Measurements from ENCODE around the gene SYNE2. TPM values are rescaled to one million over a fixed set of nuclear protein-coding genes. Genes with fewer than 3 reads are reported as not detected.
A peak's percentile ranks its signal among the peaks of the same experiment; 100 is the strongest.

SYNE2 gene
- total and polyA plus RNA-seq, 2 donors from 2014 or later, result 65.9 to 461 TPM

- Histone ChIP-seq H3K4me3 (ENCODE audit: low read length in 3 of 3) (no peak overlapping the region), H3K27me3 (ENCODE audit: control insufficient read depth, insufficient read depth, low read length) (no peaks in the 10 kb centered on the region), H3K9me3 (ENCODE audit: control insufficient read depth in 2 of 3, insufficient read depth in 1 of 3, low read length in 3 of 3) (no peaks in the 10 kb centered on the region), H3K4me1 (ENCODE audit: control insufficient read depth in 2 of 3, insufficient read depth in 2 of 3, low read depth in 1 of 3, low read length in 3 of 3) (peaks cover 4 to 24% (median 21%) of the 10 kb centered on the region in 3 donors), H3K9ac (ENCODE audit: low read length in 3 of 3) (no peak overlapping the region), H3K36me3 (ENCODE audit: control insufficient read depth in 2 of 3, insufficient read depth in 3 of 3, low read length in 3 of 3) (peaks cover 0 to 10% (median 5%) of the 10 kb centered on the region in 3 donors), H3K27ac (ENCODE audit: low read depth in 2 of 2, low read length in 2 of 2) (no peak overlapping the region)
- intact Hi-C loops (cut with DNase I), result no loop called here
- FAIRE-seq (no peak), DNase-seq (peak in 2 of 5 donors; percentile 17 to 85)
- TF ChIP-seq CTCF (IDR thresholded peaks at IDR 0.05; ENCODE audit: borderline replicate concordance, extremely low read depth, insufficient read depth), result no peak
Measured at GRCh38 chr14:64200170-64200569, 347.4 kb downstream of the SYNE2 start.

DNA sequence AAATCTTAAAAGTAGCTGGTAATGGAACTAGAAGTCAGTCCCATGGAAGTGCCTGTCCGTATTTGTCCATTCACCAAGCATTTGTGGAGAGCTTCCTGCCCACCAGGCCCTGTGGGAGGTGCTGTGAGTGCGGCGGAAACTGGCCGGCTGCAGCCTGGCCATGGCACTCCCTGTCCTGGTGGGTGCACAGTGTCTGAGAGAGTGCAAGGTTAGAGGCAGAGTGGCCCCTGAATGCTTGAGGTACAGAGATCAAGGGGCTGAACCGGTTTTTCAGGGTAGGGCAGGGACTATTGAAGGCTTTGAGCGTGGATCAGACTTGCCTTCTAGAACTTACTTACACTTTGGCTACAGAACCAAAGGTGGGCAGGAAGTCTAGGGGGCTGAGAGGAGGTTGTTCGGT is 348.5 kb downstream of the SYNE2 start:
- no peak for TF ChIP-seq CTCF (IDR thresholded peaks at IDR 0.05; ENCODE audit: borderline replicate concordance, extremely low read depth, insufficient read depth)
- intact Hi-C loops (cut with DNase I), result no loop called here
- Histone ChIP-seq H3K9me3 (ENCODE audit: control insufficient read depth in 2 of 3, insufficient read depth in 1 of 3, low read length in 3 of 3) (no peaks in the 10 kb centered on the region), H3K4me1 (ENCODE audit: control insufficient read depth in 2 of 3, insufficient read depth in 2 of 3, low read depth in 1 of 3, low read length in 3 of 3) (peaks cover 4 to 17% (median 11%) of the 10 kb centered on the region in 3 donors), H3K36me3 (ENCODE audit: control insufficient read depth in 2 of 3, insufficient read depth in 3 of 3, low read length in 3 of 3) (peaks cover 0 to 10% (median 5%) of the 10 kb centered on the region in 3 donors), H3K27ac (ENCODE audit: low read depth in 2 of 2, low read length in 2 of 2) (no peak overlapping the region), H3K27me3 (ENCODE audit: control insufficient read depth, insufficient read depth, low read length) (no peaks in the 10 kb centered on the region), H3K4me3 (ENCODE audit: low read length in 3 of 3) (no peak overlapping the region), H3K9ac (ENCODE audit: low read length in 3 of 3) (no peak overlapping the region)
- no peak for FAIRE-seq
- DNase-seq, result no peak

DNA sequence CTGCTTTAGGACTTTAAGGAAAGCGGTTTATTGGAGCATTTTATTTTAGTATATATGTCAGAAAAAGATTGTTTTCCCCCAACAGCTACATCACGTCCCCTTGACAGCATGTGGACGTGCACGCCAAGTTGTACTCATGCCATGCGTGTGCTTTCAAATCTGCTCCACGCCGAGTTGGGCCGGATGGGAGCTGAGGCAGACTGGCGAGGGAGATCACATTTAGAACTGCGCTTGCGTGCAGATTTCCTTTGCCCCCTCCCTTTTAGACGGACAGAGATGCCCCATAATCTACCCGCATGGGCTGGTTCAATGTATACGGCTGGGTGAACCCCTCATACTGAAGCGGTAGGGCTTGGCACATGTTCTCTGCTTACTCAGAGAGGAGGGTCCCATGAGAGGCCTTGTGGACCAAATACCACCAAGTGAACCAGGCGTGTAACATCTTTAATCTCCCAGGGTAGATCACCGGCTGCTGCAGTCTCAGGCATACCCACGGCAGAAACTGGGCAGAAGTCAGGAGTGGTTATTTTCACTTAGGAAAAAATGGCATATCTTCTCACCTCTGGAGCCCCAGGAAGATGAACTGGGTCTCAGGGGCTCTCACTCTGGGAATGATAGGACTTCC is 349.2 kb downstream of the SYNE2 start:
- Histone ChIP-seq H3K9ac (ENCODE audit: low read length in 3 of 3) (no peak overlapping the region), H3K27me3 (ENCODE audit: control insufficient read depth, insufficient read depth, low read length) (no peaks in the 10 kb centered on the region), H3K36me3 (ENCODE audit: control insufficient read depth in 2 of 3, insufficient read depth in 3 of 3, low read length in 3 of 3) (peaks cover 0 to 10% (median 5%) of the 10 kb centered on the region in 3 donors), H3K9me3 (ENCODE audit: control insufficient read depth in 2 of 3, insufficient read depth in 1 of 3, low read length in 3 of 3) (no peaks in the 10 kb centered on the region), H3K4me3 (ENCODE audit: low read length in 3 of 3) (no peak overlapping the region), H3K4me1 (ENCODE audit: control insufficient read depth in 2 of 3, insufficient read depth in 2 of 3, low read depth in 1 of 3, low read length in 3 of 3) (peaks cover 4 to 17% (median 7%) of the 10 kb centered on the region in 3 donors), H3K27ac (ENCODE audit: low read depth in 2 of 2, low read length in 2 of 2) (peak overlapping the region in 1 of 2 donors; percentile 13)
- TF ChIP-seq CTCF (IDR thresholded peaks at IDR 0.05; ENCODE audit: borderline replicate concordance, extremely low read depth, insufficient read depth), result no peak
- FAIRE-seq, result no peak
- no peak for DNase-seq
- intact Hi-C loops (cut with DNase I), result no loop called here

All from kidney (tissue), 14 donors.